ENCODE measurements around the gene NOP9. TPM values are rescaled to one million over a fixed set of nuclear protein-coding genes. Genes with fewer than 3 reads are reported as not detected.

NOP9 gene
- total and polyA plus RNA-seq, 2 experiments from 2014 or later = 2.5 to 23.7 TPM

GRCh38 chr14:24252289-24253124, 47.1 kb upstream of the NOP9 start:
- H3K36me3 ChIP-seq (ENCODE audit: low read depth) = no peaks in the 10 kb centered on the region
- no peak overlapping the region for H3K4me2 ChIP-seq (ENCODE audit: unreplicated experiment)
- no peaks in the 10 kb centered on the region for H4K20me1 ChIP-seq (ENCODE audit: insufficient read depth)
- in situ Hi-C loops (cut with MboI) = no loop called here
- H3K27ac ChIP-seq = no peak overlapping the region
- no peaks in the 10 kb centered on the region for H3K79me2 ChIP-seq (ENCODE audit: insufficient read depth)
- WGBS, 2 experiments (ENCODE audit: low coverage in 1 of 2, low lambda C conversion rate in 2 of 2, missing lambda C conversion rate in 2 of 2) = 89 to 98% methylated on average over 11 of the region's 11 CpGs
- H3K4me1 ChIP-seq (ENCODE audit: insufficient read depth) = peaks cover 10% of the 10 kb centered on the region
- DNase-seq = no peak
- TF ChIP-seq EZH2 (IDR thresholded peaks at IDR 0.05; ENCODE audit: insufficient read depth, poor library complexity, severe bottlenecking) (no peak), EZH2phosphoT487 (IDR thresholded peaks at IDR 0.05; ENCODE audit: insufficient read depth, low read depth) (no peak)
- H3K9me2 ChIP-seq (ENCODE audit: insufficient read depth) = no peaks in the 10 kb centered on the region
- peaks cover 16% of the 10 kb centered on the region; the same call in 1 of the 2 replicates for H3F3A ChIP-seq (ENCODE audit: insufficient read depth)
- no peaks in the 10 kb centered on the region for H3K9me3 ChIP-seq (ENCODE audit: low read depth)
- no peak overlapping the region for H2AFZ ChIP-seq
- no peak overlapping the region for H3K4me3 ChIP-seq
- H3K9ac ChIP-seq = no peak overlapping the region
- no peaks in the 10 kb centered on the region for H3K27me3 ChIP-seq (replicated peaks; ENCODE audit: insufficient read depth)

DNA sequence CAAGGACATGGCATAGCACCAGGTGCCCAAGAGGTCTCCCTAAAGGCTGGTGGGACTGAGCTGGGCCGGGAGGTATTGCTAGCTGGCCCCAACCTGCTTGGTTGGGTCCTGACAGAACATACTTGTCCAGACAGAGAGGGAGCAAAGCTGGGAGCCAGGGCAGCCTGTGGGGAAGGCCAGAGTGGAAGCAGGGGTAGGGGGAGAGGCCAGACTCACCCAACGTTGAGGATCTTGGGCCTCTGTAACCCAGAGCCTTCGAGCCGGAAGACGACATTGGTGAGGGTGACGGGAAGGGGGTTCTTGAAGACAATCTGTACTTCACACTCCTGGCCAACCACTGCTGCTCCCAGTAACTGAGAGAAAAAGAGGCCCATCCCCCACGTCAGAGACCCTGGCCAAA, 45.7 kb upstream of the NOP9 start:
- Histone ChIP-seq H4K20me1 (ENCODE audit: insufficient read depth) (no peaks in the 10 kb centered on the region), H3K27ac (no peak overlapping the region), H3K4me1 (ENCODE audit: insufficient read depth) (peaks cover 11% of the 10 kb centered on the region), H3K4me2 (ENCODE audit: unreplicated experiment) (no peak overlapping the region), H3K27me3 (replicated peaks; ENCODE audit: insufficient read depth) (no peaks in the 10 kb centered on the region), H3K9me3 (ENCODE audit: low read depth) (no peaks in the 10 kb centered on the region), H3K36me3 (ENCODE audit: low read depth) (no peaks in the 10 kb centered on the region), H3K9me2 (ENCODE audit: insufficient read depth) (no peaks in the 10 kb centered on the region), H2AFZ (no peak overlapping the region), H3K9ac (no peak overlapping the region), H3K79me2 (ENCODE audit: insufficient read depth) (no peaks in the 10 kb centered on the region), H3F3A (ENCODE audit: insufficient read depth) (peaks cover 16% of the 10 kb centered on the region; the same call in 1 of the 2 replicates), H3K4me3 (no peak overlapping the region)
- no peak for DNase-seq
- in situ Hi-C loops (cut with MboI) = no loop called here
- WGBS, 2 experiments (ENCODE audit: low coverage in 1 of 2, low lambda C conversion rate in 2 of 2, missing lambda C conversion rate in 2 of 2) = 69 to 77% methylated on average over 7 of the region's 7 CpGs
- TF ChIP-seq EZH2 (IDR thresholded peaks at IDR 0.05; ENCODE audit: insufficient read depth, poor library complexity, severe bottlenecking) (no peak), EZH2phosphoT487 (IDR thresholded peaks at IDR 0.05; ENCODE audit: insufficient read depth, low read depth) (no peak)

GRCh38 chr14:24254630-24255392, 44.8 kb upstream of the NOP9 start:
- H3K9me2 ChIP-seq (ENCODE audit: insufficient read depth) = no peaks in the 10 kb centered on the region
- TF ChIP-seq EZH2 (IDR thresholded peaks at IDR 0.05; ENCODE audit: insufficient read depth, poor library complexity, severe bottlenecking) = no peak
- TF ChIP-seq EZH2phosphoT487 (IDR thresholded peaks at IDR 0.05; ENCODE audit: insufficient read depth, low read depth) = no peak
- no peaks in the 10 kb centered on the region for H3K79me2 ChIP-seq (ENCODE audit: insufficient read depth)
- no peaks in the 10 kb centered on the region for H3K27me3 ChIP-seq (replicated peaks; ENCODE audit: insufficient read depth)
- no peaks in the 10 kb centered on the region for H3K36me3 ChIP-seq (ENCODE audit: low read depth)
- in situ Hi-C loops (cut with MboI) = no loop called here
- no peaks in the 10 kb centered on the region for H4K20me1 ChIP-seq (ENCODE audit: insufficient read depth)
- H3F3A ChIP-seq (ENCODE audit: insufficient read depth) = peaks cover 16% of the 10 kb centered on the region; the same call in 1 of the 2 replicates
- H3K9ac ChIP-seq = no peak overlapping the region
- DNase-seq = no peak
- WGBS, 2 experiments (ENCODE audit: low coverage in 1 of 2, low lambda C conversion rate in 2 of 2, missing lambda C conversion rate in 2 of 2) = 88 to 89% methylated on average over 19 of the region's 19 CpGs
- H3K27ac ChIP-seq = no peak overlapping the region
- no peak overlapping the region for H3K4me2 ChIP-seq (ENCODE audit: unreplicated experiment)
- H3K9me3 ChIP-seq (ENCODE audit: low read depth) = no peaks in the 10 kb centered on the region
- H2AFZ ChIP-seq = no peak overlapping the region
- H3K4me3 ChIP-seq = no peak overlapping the region
- H3K4me1 ChIP-seq (ENCODE audit: insufficient read depth) = peaks cover 17% of the 10 kb centered on the region

DNA sequence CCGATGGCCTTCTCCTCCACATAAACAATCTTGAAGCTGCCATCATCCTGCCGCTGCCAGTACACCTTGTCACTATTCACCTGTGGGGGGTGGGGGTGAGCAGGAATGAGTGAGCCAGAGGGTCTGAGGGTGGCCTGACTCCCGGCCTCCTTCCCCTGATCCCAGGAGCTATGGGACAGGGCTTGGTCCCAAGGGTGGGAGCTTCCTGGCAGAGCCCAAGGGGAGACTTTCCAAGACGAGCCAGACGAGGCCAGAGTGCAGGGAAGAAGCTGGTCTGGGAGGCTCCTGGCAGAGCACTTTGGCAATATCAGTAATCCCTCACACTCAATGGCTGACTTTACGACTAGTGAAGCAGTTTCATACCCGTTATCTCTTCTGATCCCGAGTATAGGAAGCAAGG, 44.2 kb upstream of the NOP9 start:
- Histone ChIP-seq H3K27me3 (replicated peaks; ENCODE audit: insufficient read depth) (no peaks in the 10 kb centered on the region), H3K4me1 (ENCODE audit: insufficient read depth) (peaks cover 17% of the 10 kb centered on the region), H3K4me2 (ENCODE audit: unreplicated experiment) (no peak overlapping the region), H3K4me3 (no peak overlapping the region), H3K79me2 (ENCODE audit: insufficient read depth) (no peaks in the 10 kb centered on the region), H3K9me2 (ENCODE audit: insufficient read depth) (no peaks in the 10 kb centered on the region), H3K36me3 (ENCODE audit: low read depth) (no peaks in the 10 kb centered on the region), H3K9me3 (ENCODE audit: low read depth) (no peaks in the 10 kb centered on the region), H4K20me1 (ENCODE audit: insufficient read depth) (no peaks in the 10 kb centered on the region), H3K9ac (no peak overlapping the region), H3K27ac (no peak overlapping the region), H3F3A (ENCODE audit: insufficient read depth) (peaks cover 16% of the 10 kb centered on the region; the same call in 1 of the 2 replicates), H2AFZ (no peak overlapping the region)
- 83 to 90% methylated on average over 8 of the region's 8 CpGs for WGBS, 2 experiments (ENCODE audit: low coverage in 1 of 2, low lambda C conversion rate in 2 of 2, missing lambda C conversion rate in 2 of 2)
- TF ChIP-seq EZH2 (IDR thresholded peaks at IDR 0.05; ENCODE audit: insufficient read depth, poor library complexity, severe bottlenecking) (no peak), EZH2phosphoT487 (IDR thresholded peaks at IDR 0.05; ENCODE audit: insufficient read depth, low read depth) (no peak)
- in situ Hi-C loops (cut with MboI) = no loop called here
- DNase-seq = no peak

All from GM23248 (cell line).